Progenitor cell of endocrine pancreas (in vitro differentiated cells): Measurements from ENCODE around the gene KRTAP10-10. TPM values are rescaled to one million over a fixed set of nuclear protein-coding genes. Genes with fewer than 3 reads are reported as not detected.
"Not testable (repeated sequence)": the region's sequence is repeated elsewhere in the genome, so short reads cannot be mapped to it uniquely, and the experiment has no call there.

ENCODE experiments used
- DNase-seq: peaks from one replicate; pipeline ENCODE4 v3.0.0; 2021; ENCODE audit warnings: low spot score; ENCODE audit not compliant: unreplicated experiment
- H3K27ac Mint-ChIP-seq: 2 replicates; pipeline ENCODE4 v1.8.0; 2021; ENCODE audit warnings: mild to moderate bottlenecking, moderate library complexity, mixed read lengths
- H3K27me3 Mint-ChIP-seq: 2 replicates; pipeline ENCODE4 v1.8.0; 2021; ENCODE audit warnings: mixed read lengths
- H3K36me3 Mint-ChIP-seq: 2 replicates; pipeline ENCODE4 v1.8.0; 2022; ENCODE audit warnings: mixed read lengths; ENCODE audit not compliant: insufficient read depth
- H3K4me1 Mint-ChIP-seq: 2 replicates; pipeline ENCODE4 v1.8.0; 2021; ENCODE audit warnings: low read depth, mixed read lengths
- H3K4me3 Mint-ChIP-seq: 2 replicates; pipeline ENCODE4 v1.8.0; 2021; ENCODE audit warnings: low read depth, mild to moderate bottlenecking, moderate library complexity, mixed read lengths
- H3K9me3 Mint-ChIP-seq: 2 replicates; pipeline ENCODE4 v1.8.0; 2021; ENCODE audit warnings: low read depth, mixed read lengths
- CTCF ChIP-seq: fragments of 200-600 bp; sonication (generic); IDR thresholded peaks from one replicate; pipeline ENCODE4 v1.5.0; 2021; ENCODE audit warnings: antibody characterized with exemption, mild to moderate bottlenecking; ENCODE audit not compliant: unreplicated experiment
- total RNA-seq: library from RNA; stranded (reverse); gene quantifications from 2 replicates; pipeline ENCODE4 v1.2.1, GENCODE V29; 2021

The KRTAP10-10 gene
- total RNA-seq, 1 donor from 2014 or later: not detected

- H3K27ac Mint-ChIP-seq: no peak within 1 kb of the TSS
- peaks cover 11% of the 10 kb centered on the region for H3K9me3 Mint-ChIP-seq
- peaks cover 5% of the 10 kb centered on the region for H3K27me3 Mint-ChIP-seq
- no peaks in the 10 kb centered on the region for H3K4me1 Mint-ChIP-seq
- H3K4me3 Mint-ChIP-seq: no peak within 1 kb of the TSS
- H3K36me3 Mint-ChIP-seq: no peaks in the 10 kb centered on the region
- no peak for TF ChIP-seq CTCF
- DNase-seq: no peak
These were observed 17.5 kb downstream of the KRTAP10-10 start, which contains the start of gene KRTAP12-4 for GRCh38 chr21:44654576-44655175. Gene KRTAP12-4 (minus strand): TSS chr21:44654659. CDS start chr21:44654614, 45 bp downstream.

GRCh38 chr21:44656868-44657267, 19.7 kb downstream of the KRTAP10-10 start:
- DNase-seq: no peak
- H3K27ac Mint-ChIP-seq: no peak overlapping the region
- peaks cover 11% of the 10 kb centered on the region for H3K9me3 Mint-ChIP-seq

GRCh38 chr21:44657635-44658540, 20.7 kb downstream of the KRTAP10-10 start, which contains the start of gene KRTAP12-3:
Gene KRTAP12-3 (plus strand): TSS chr21:44657932. CDS start chr21:44657980, 48 bp downstream.
- Mint-ChIP-seq H3K36me3 (no peaks in the 10 kb centered on the region), H3K27me3 (peaks cover 5% of the 10 kb centered on the region), H3K4me1 (no peaks in the 10 kb centered on the region), H3K9me3 (peaks cover 15% of the 10 kb centered on the region), H3K27ac (no peak within 1 kb of the TSS), H3K4me3 (no peak within 1 kb of the TSS)
- TF ChIP-seq CTCF: no peak
- DNase-seq: no peak

More at GRCh38 chr21:44656868-44657267, 19.7 kb downstream of the KRTAP10-10 start:
- peaks cover 5% of the 10 kb centered on the region for H3K27me3 Mint-ChIP-seq
- no peaks in the 10 kb centered on the region for H3K4me1 Mint-ChIP-seq
- no peak for TF ChIP-seq CTCF
- H3K36me3 Mint-ChIP-seq: no peaks in the 10 kb centered on the region
- no peak overlapping the region for H3K4me3 Mint-ChIP-seq

GRCh38 chr21:44658541-44658910, 21.4 kb downstream of the KRTAP10-10 start:
- no peak for TF ChIP-seq CTCF
- Mint-ChIP-seq H3K4me1 (no peaks in the 10 kb centered on the region), H3K9me3 (peaks cover 15% of the 10 kb centered on the region), H3K36me3 (no peaks in the 10 kb centered on the region), H3K4me3 (no peak overlapping the region), H3K27me3 (peaks cover 5% of the 10 kb centered on the region), H3K27ac (no peak overlapping the region)
- no peak for DNase-seq

- no peak for DNase-seq
- H3K4me3 Mint-ChIP-seq: no peak overlapping the region
These were observed 21.9 kb downstream of the KRTAP10-10 start for GRCh38 chr21:44658913-44659595.

GRCh38 chr21:44661567-44661966, 24.4 kb downstream of the KRTAP10-10 start:
- not testable (repeated sequence) for H3K27ac Mint-ChIP-seq, H3K9me3 Mint-ChIP-seq, DNase-seq, H3K4me1 Mint-ChIP-seq, H3K36me3 Mint-ChIP-seq, H3K27me3 Mint-ChIP-seq, H3K4me3 Mint-ChIP-seq

More at GRCh38 chr21:44658913-44659595, 21.9 kb downstream of the KRTAP10-10 start:
- Mint-ChIP-seq H3K36me3 (no peaks in the 10 kb centered on the region), H3K9me3 (peaks cover 15% of the 10 kb centered on the region), H3K4me1 (no peaks in the 10 kb centered on the region), H3K27ac (no peak overlapping the region), H3K27me3 (peaks cover 5% of the 10 kb centered on the region)
- TF ChIP-seq CTCF: no peak
